HG02623 (cell line): ENCODE measurements around the gene PLEKHM3.
"Not testable (repeated sequence)": the region's sequence is repeated elsewhere in the genome, so short reads cannot be mapped to it uniquely, and the experiment has no call there.

Source experiments
- ATAC-seq: cut with Tn5 transposase; IDR thresholded peaks from one replicate; pipeline ENCODE4 v1.9.1; 2021; ENCODE audit warnings: moderate library complexity; ENCODE audit not compliant: unreplicated experiment

PLEKHM3 gene

GRCh38 chr2:207926989-207927300 lies 98.4 kb downstream of the PLEKHM3 start:
- ATAC-seq, result no peak

DNA sequence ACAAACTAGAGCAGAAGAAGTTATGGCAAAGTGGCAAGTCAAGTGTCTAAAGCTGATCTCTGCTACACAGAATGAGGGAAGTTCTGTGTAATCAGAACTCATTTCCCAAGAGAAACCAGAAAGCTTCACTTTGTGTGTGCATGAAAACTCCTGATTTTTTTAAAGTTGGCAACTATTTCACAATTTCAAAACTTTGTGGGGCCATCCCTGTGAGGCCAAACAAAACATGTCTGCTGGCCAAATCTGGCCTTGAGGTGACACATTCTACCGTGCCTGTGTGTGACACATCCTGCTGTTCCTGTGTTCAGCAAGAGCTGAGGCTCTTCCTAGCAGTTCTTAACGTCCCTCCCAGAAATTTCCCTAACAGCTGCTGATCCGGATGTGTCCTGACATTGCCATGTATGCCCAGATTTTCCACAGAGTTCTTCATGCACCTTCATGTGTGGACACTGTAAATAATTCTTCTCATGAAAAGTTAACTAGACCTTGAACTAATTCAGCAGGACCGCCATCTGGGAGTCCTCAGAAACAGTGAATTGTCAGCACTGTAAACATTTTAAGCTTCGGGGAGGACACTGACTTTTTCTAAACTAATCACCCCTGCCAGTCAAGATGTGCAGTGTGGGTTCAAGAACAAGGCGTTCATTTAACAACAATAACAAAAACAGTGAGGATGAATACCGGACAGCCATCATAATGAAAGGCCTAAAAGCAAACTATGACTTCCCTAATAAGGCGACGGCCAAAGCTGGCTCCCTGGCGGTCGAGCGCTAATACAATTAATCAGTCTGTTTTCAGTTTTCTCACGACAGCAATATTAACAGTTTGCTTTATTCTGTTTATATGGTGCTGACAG lies 99.0 kb downstream of the PLEKHM3 start:
- ATAC-seq, result no peak

- ATAC-seq, result no peak
Observed at GRCh38 chr2:207925601-207926000, 99.7 kb downstream of the PLEKHM3 start.

GRCh38 chr2:207921606-207922005 lies 103.7 kb downstream of the PLEKHM3 start:
- ATAC-seq, result no peak

GRCh38 chr2:207920721-207921120 lies 104.6 kb downstream of the PLEKHM3 start:
- no peak for ATAC-seq

GRCh38 chr2:207920321-207920720 lies 105.0 kb downstream of the PLEKHM3 start:
- no peak for ATAC-seq

DNA sequence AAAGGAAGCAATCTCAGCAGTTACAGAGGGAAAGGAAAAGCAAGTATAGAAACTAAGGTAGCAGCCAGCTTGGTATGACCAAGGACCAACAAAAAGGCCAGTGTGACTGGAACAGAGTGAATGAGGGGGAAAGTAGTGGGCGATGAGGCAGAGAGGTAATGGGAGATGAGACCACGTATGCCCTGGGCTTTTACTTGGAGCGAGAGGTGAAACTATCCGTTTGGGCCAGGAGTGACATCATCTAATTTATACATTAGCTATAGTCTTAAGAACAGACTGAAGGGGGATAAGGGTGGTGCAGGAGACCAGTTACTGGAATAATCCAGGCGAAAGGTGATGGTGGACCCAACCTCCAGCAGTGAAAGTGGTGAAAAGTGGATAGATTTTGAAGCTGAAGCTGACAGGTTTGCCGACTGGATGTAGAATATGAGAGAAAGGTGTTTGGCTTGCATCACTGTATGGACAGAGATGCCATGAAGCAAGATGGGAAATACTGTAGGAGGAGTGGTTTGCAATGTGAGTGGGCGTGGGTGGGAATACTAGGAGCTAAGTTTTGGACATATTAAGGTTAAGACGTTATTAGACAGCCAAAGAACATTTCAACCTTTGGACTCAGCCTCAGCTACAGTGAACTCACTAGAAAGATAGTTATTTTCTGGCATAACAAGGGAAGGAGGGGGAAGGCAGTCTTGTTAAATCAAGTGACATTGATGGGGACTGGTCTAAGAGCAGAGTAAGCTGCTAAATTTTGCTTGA lies 106.0 kb downstream of the PLEKHM3 start:
- no peak for ATAC-seq

DNA sequence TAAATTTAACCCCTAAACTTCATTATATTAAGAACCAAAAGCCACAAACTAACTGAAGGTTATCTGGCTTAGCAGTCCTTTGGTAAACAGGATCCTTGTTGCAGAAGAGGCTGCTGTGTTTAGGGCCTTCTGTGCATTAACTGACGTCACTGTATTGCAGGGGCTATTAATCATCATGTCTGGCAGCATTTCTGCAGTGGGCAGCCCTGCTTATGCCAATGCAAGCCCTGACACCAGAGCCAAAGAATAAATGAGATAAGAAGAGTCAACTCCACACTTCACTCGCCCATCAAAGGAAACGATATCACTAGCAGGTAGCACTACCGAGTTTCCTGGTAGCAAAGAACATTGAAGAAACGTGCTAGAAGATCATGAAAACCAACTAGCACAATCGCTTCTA lies 110.6 kb downstream of the PLEKHM3 start:
- no peak for ATAC-seq

GRCh38 chr2:207913772-207914358 lies 111.5 kb downstream of the PLEKHM3 start:
- ATAC-seq, result no peak

DNA sequence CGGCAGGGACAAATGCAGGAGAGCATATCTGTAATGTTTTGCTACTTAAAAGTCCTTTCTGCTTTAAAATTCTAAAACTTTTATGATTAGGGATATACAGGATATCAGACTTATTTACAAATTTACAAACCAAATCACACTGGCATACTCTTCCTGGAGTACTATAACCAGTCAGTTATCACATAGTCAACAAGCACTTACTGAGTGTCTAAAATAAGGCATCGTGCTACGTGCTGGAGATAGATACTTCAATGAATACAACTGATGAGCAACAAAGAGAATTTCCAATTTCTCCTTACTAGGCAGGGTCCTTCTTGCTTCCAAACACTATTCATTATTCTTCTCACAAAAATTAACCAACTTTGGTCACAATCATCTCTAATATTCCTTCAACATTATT lies 113.5 kb downstream of the PLEKHM3 start:
- ATAC-seq, result no peak

DNA sequence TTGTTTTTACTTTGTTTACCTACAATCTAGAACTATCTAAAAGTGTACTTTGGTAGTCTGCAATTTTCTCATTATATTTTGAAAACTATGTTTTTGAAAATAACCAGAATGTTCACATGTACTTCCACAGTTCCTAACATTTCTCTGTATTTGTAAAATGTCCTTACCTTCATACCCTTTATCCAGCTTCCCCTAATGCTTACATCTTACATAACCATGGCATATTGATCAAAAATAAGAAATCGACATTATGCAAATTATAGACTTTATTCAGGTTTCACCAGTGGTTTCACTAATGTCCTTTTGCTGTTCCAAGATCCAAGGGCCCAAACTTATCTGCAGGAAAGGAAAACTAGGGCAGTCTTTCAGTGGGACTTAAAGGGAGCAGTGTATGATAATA lies 114.1 kb downstream of the PLEKHM3 start:
- ATAC-seq, result no peak

- ATAC-seq, result not testable (repeated sequence)
Observed at GRCh38 chr2:207906495-207906894, 118.8 kb downstream of the PLEKHM3 start.

DNA sequence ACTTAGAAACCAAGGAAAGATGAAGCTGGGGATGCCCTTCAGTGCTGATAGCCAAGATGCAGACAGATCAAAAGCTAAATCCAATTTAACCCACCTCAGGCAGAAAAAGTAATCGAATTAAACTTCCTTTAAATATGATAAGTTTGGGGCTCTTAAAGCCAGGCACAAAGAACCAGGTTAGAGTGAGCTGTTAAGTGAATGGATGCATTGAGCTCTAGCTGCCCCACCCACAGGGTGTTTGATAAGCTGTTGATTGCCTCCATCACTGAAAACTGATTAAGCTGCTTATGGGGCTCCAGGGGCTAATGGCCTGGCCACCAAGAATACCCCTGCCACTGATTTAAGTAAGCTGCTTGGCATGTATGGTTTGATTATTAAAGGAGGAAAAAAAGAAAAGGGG lies 119.8 kb downstream of the PLEKHM3 start:
- ATAC-seq, result no peak

- no peak for ATAC-seq
Observed at GRCh38 chr2:207903236-207903635, 122.1 kb downstream of the PLEKHM3 start.

DNA sequence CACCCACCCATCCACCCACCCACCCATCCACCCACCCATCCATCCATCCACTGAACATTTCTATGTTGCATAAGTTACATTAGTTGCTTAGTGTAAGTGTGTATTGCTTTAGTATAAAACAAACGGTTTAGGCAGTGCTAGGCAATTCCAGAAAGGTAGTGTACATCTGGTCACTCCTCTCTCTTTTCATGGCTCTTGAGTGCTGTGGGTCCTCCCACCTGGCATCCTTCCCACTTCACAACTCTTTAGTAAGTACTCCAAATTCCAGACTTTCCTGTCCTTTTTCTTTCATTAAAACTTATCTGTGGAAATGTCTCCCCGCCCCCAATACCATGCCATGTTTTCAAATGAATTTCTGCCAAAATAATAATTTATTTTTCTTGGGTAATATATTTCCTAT lies 122.5 kb downstream of the PLEKHM3 start:
- ATAC-seq, result no peak

GRCh38 chr2:207901829-207902228 lies 123.5 kb downstream of the PLEKHM3 start:
- ATAC-seq, result no peak

DNA sequence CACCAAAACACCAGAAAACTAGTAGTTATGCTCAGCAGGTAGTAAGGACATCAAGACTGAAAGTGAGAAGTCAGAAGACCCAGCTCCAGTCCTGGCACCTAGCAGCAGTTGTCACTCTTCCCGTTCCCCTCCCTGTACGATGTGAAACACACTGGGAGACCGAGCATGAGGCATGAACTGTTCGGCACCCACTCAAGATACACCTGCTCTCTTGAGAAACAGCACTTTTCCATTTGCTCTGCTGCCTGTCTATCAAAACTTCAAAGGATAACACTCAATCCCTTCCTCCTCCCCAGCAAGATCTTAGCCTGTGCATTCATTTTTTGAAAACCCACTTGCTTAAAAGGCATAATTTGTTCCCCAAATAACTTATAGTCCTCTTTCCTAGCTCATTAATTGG lies 123.9 kb downstream of the PLEKHM3 start:
- no peak for ATAC-seq

DNA sequence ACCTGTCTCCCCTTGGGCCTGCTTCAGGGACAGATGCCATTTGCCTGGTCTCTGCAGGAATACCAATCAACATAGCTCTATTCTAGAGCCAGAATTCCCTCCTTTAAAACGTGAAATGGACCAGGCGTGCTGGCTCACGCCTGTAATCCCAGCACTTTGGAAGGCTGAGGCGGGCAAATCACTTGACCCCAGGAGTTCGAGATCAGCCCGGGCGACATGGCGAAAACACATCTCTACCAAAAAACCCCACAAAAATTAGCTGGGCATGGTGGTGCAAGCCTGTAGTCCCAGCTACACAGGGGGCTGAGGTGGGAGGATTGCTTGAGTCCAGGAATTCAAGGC lies 127.0 kb downstream of the PLEKHM3 start:
- no peak for ATAC-seq

DNA sequence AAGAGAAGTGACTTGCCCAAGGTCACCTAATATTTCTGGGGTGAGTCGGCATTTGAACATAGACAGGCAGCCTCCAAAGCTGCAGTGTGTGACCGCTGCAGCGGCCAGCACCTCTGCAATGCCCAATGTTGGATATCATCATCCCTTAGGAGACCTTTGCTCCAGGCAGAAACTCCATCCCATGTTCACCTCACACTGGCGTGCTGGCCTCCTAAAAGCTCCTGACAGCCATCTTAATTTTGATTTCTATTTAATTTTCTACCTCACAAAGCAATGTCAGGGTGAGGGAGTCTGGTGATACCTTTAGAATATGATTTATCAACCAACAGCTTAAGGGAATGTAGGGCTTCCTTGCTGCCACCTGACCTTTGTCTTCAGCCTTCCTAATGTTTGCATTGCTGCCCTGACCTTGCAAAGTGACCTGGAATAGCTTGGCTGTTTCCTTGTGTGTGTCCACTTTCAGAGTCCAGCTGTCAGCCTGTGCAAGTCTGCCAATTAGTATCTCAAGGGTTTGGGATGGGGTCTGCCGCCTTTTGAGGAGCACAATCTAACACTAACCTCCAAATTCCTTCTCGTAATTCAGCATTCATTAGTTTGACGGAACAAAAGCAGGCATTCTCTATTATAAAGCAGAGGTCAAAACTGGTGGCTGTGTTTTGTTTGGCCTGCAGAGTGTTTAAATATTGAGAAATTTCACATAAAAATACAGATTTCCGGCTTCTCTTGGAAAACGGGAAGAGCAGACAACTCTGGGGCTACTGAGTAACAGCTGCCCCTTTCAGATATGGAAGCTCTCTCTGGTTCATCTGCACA lies 127.6 kb downstream of the PLEKHM3 start:
- ATAC-seq, result no peak

GRCh38 chr2:207896525-207897285 lies 128.6 kb downstream of the PLEKHM3 start:
- no peak for ATAC-seq
